Putamen (tissue), 1 donor: Measurements from ENCODE around the gene PIGS.

Experiments
- DNase-seq: peaks from one replicate; pipeline ENCODE4 v3.0.0-alpha.2; 2016; ENCODE audit warnings: low spot score

The PIGS gene

GRCh38 chr17:28506763-28507487, 64.4 kb downstream of the PIGS start:
- DNase-seq: no peak

DNA sequence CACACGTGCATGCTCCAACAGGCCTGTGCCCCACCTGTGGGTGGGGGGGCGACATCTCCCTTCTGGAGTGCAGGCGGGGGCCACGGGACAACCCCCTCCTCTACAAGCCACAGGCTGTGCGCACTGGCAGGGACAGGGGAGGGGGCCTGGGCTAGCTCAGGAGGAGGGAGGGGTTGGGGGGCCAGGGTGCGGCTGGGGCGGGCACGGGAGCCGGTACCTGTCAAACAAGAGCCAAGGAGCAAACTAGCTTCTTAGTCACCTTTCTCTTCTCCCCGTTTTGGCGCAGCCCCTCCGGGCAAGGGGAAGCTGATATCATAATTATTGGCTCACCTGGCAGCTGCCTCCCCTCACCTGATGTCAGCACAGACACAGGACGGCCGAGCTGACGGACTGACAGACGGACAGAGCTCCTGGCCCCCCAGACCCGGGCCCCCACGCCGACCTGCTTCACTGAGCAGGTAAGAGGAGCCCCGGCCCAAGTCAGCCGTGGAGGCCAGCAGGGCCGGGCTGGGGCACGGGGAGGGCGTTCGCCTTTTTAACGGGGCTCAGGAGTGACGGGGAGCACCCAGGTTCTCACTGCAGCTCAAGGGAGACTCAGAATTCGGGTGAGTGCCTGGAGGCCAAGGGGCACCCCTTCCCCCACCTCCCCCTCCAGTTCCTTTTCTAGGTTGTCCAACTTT, 65.2 kb downstream of the PIGS start, which contains the start of gene FOXN1:
Gene FOXN1, plus strand, starts transcription at position 363 of the 680 bp plus-strand sequence. CDS start 17,622 bp downstream, outside the sequence.
- DNase-seq: no peak

- DNase-seq: no peak
Observed at GRCh38 chr17:28503420-28503819, 67.9 kb downstream of the PIGS start.
